HG03571 (cell line): Measurements from ENCODE around the gene APEX1.

Experiments used
- ATAC-seq: cut with Tn5 transposase; IDR thresholded peaks from one replicate; pipeline ENCODE4 v1.9.1; 2021; ENCODE audit not compliant: unreplicated experiment

APEX1 gene

GRCh38 chr14:20454516-20455354 is at the start of gene APEX1, which contains the start of gene OSGEP:
Gene APEX1 (plus strand): TSS chr14:20455226. CDS start chr14:20455646, 420 bp downstream.
Gene OSGEP (minus strand): TSS chr14:20454812. CDS start chr14:20454683, 129 bp downstream.
- ATAC-seq, result peak; percentile 78

- no peak for ATAC-seq
These were observed 45.8 kb upstream of the APEX1 start for GRCh38 chr14:20409226-20409625.

GRCh38 chr14:20412411-20412810 is 42.6 kb upstream of the APEX1 start:
- peak; percentile 64 for ATAC-seq

- peak; percentile 78 for ATAC-seq
These were observed 41.9 kb upstream of the APEX1 start, which contains the start of gene TEP1 for GRCh38 chr14:20412876-20413743. Gene TEP1 (minus strand): TSS chr14:20413501. CDS start chr14:20408439, 5,062 bp downstream.

- peak; percentile 37 for ATAC-seq
These were observed 41.3 kb upstream of the APEX1 start for GRCh38 chr14:20413744-20414082.

GRCh38 chr14:20415782-20416206 is 39.2 kb upstream of the APEX1 start:
- ATAC-seq, result no peak

GRCh38 chr14:20416223-20416622 is 38.8 kb upstream of the APEX1 start:
- ATAC-seq, result no peak

- no peak for ATAC-seq
These were observed 37.5 kb upstream of the APEX1 start for GRCh38 chr14:20417250-20418186.

GRCh38 chr14:20418501-20418909 is 36.5 kb upstream of the APEX1 start:
- ATAC-seq, result no peak

GRCh38 chr14:20419419-20419818 is 35.6 kb upstream of the APEX1 start:
- no peak for ATAC-seq

- no peak for ATAC-seq
These were observed 33.8 kb upstream of the APEX1 start for GRCh38 chr14:20421267-20421666.

GRCh38 chr14:20422886-20423285 is 32.1 kb upstream of the APEX1 start:
- ATAC-seq, result no peak

GRCh38 chr14:20424851-20425250 is 30.2 kb upstream of the APEX1 start:
- ATAC-seq, result no peak

- ATAC-seq, result peak; percentile 68
These were observed 27.6 kb upstream of the APEX1 start for GRCh38 chr14:20427231-20428009.

GRCh38 chr14:20428010-20428365 is 27.0 kb upstream of the APEX1 start:
- peak; percentile 45 for ATAC-seq

- ATAC-seq, result no peak
These were observed 26.2 kb upstream of the APEX1 start for GRCh38 chr14:20428802-20429201.

- ATAC-seq, result no peak
These were observed 25.0 kb upstream of the APEX1 start for GRCh38 chr14:20429801-20430669.

- no peak for ATAC-seq
These were observed 20.1 kb upstream of the APEX1 start for GRCh38 chr14:20434701-20435581.
